ENCODE data around the gene LSM10.

Gene LSM10

GRCh38 chr1:36385410-36386264 lies 12.1 kb downstream of the LSM10 start, which contains the start of gene STK40:
Gene STK40 (minus strand): TSS chr1:36385924. CDS start chr1:36361332, 24,592 bp downstream.
- peak; percentile 95 to 98 for DNase-seq (ENCODE audit: extremely low read depth in 1 of 2, low read depth in 1 of 2)

DNA sequence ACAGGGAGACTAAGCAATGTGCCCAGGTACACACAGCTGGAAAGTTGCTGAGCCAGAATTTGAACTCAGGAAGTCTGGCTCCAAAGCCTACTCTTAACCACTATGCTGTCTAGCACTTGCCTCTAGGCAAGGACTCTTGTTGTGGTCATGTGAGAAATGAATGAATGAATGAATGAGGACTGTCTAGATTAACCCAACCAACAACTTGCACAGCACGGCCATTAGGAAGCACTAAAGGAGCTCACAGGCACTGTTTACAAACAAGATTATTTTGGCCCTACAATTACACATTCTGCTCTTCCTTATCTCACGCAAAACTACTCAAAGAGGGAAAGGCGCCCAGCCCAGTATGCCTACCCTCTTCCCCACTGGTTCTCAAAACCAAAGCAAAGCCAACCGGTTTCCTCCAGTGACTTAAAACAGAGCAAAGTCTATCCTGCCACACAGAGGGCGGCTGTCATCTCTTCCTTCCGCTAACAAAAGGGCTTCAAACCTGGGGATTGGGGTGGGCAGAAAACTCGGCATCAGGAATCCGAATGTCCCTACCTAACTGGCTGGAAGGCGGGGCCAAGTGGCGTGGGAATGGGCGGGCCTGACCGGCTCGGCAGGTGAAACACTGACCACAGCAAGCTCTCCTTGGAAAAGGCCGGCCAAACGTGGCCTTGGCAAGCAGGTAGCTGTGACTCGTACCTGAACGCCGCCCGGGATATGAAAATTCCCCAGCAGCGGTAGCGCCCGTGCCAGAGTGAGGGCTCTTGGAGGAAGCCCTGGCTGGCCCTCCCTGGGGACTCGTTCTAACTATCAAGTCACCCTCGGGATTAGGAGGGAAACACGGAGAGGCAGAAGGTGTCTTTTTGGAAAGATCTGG lies 12.9 kb downstream of the LSM10 start:
- no peak for DNase-seq (ENCODE audit: extremely low read depth in 1 of 2, low read depth in 1 of 2)

DNA sequence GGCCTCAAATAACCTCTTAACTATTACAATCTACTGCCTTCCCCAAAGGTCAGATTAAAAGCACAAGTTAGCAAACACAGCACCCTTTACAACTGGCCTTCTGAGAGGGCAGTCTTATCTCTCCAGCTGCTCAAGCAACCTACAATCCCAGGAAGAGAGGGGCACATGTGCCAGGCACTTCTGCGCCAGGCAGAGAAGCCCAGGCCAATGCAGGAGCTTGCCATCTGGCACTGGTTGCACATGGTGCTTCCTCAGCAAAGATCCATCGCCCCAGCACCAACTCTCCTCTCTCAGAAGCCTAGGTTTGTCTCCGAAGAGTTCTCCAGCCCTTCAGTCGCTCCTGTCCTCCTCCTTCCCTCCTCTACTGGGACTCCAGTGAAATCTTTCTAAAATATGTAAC lies 14.5 kb downstream of the LSM10 start:
- DNase-seq (ENCODE audit: extremely low read depth in 1 of 2, low read depth in 1 of 2) = no peak

- no peak for DNase-seq (ENCODE audit: extremely low read depth in 1 of 2, low read depth in 1 of 2)
Observed at GRCh38 chr1:36382669-36383068, 15.0 kb downstream of the LSM10 start.

DNA sequence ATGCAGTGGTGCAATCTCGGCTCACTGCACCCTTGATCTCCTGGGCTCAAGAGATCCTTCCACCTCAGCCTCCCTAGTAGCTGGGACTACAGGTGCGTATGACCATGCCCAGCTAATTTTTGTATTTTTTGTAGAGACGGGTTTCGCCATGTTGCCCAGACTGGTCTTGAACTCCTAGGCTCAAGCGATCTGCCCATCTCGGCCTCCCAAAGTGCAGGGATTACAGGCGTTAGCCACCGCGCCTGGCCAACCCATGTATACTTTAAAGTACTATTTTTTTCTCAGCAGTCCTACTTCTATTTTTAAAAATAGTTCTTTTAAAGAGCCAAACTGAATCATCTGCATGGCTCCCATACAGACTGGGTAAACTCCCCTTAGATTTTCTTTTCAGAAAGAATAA lies 15.5 kb downstream of the LSM10 start:
- no peak for DNase-seq (ENCODE audit: extremely low read depth in 1 of 2, low read depth in 1 of 2)

DNA sequence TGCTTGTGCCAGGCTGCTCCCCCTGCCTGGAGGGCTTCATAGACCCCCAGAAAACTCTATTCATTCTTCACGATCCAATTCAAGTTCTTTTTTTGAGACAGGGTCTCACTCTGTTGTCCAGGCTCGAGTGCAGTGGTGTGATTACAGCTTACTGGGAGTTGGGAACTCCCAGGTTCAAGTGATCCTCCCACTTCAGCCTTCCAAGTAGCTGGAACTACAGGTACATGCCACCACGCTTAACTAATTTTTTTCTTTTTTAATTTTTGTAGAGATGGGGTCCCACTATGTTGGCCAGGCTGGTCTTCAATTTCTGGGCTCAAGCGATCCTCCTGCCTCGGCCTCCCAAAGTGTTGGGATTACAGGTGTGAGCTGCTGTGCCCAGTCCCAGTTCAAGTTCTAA lies 16.3 kb downstream of the LSM10 start:
- DNase-seq (ENCODE audit: extremely low read depth in 1 of 2, low read depth in 1 of 2) = no peak

DNA sequence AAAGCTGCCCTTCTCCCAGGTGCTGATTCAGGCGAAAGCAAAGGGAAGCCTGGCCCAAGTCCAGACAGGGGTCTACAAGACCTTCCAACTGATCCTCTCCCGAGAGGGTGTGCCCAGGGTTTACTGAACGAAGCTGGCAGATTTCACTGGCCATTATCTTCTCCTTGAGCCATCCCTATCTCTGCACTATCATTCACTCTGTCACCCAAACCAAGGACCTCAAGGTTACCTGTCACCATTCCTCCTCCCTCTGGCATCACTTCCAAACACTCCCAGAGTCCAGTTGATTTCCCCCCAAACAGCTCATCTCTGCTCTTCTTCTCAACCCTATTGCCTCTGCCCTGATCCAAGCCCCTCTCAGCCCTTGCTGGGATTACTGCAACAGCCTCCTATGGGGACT lies 16.9 kb downstream of the LSM10 start:
- no peak for DNase-seq (ENCODE audit: extremely low read depth in 1 of 2, low read depth in 1 of 2)

- no peak for DNase-seq (ENCODE audit: extremely low read depth in 1 of 2, low read depth in 1 of 2)
Observed at GRCh38 chr1:36380143-36380619, 17.5 kb downstream of the LSM10 start.

DNA sequence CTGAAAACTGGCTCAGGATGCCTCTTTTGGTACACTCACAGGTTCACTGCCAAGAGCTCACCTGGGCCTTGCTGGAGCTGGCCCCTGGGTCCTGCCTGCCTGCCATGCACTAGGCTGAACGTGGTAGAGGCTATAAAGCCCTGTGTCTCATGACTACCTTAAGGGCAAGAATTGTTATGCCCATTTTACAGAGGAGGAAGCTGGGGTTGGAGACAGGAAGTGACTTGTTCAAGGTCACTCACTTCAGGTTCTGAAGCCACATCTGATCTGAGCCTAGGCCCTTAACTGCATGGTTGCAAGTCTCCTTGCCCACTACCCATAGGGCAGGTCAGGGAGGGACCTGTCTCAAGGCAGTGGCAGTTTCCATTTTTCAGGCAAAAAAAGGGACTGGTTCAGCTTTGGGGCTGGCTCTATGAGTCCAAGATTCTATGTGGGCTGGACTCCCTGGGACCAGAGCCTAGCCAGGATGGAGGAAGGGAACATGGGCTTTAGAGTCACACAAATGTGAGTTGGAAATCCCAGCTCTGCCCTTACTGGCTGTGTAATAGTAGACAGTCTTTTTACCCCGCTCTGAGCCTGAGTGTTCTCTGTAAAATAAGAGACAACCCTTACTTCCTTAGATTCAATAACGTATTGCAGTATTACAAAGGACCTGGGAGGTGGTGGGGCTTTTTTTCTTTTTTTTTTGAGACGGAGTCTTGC lies 19.8 kb downstream of the LSM10 start:
- DNase-seq (ENCODE audit: extremely low read depth in 1 of 2, low read depth in 1 of 2) = no peak

DNA sequence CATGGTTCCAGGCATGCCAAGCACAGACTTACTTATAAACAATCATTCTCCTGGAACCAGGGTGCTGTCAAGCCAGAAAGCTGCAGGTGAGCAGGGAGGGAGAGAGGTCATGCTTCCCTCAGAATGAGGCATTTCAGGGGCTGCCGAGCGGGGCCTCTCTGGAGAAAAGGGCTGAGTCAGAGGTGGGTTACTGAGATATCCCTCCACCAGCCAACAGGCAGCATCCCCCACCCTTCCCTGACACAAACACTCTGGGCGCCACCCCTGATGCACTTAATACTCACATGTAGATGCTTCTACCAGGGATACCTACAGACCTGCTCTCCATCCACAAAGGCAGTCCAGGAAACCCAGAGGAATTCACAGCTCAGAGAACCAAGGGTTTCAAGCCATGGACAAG lies 25.1 kb downstream of the LSM10 start:
- DNase-seq (ENCODE audit: extremely low read depth in 1 of 2, low read depth in 1 of 2) = no peak

DNA sequence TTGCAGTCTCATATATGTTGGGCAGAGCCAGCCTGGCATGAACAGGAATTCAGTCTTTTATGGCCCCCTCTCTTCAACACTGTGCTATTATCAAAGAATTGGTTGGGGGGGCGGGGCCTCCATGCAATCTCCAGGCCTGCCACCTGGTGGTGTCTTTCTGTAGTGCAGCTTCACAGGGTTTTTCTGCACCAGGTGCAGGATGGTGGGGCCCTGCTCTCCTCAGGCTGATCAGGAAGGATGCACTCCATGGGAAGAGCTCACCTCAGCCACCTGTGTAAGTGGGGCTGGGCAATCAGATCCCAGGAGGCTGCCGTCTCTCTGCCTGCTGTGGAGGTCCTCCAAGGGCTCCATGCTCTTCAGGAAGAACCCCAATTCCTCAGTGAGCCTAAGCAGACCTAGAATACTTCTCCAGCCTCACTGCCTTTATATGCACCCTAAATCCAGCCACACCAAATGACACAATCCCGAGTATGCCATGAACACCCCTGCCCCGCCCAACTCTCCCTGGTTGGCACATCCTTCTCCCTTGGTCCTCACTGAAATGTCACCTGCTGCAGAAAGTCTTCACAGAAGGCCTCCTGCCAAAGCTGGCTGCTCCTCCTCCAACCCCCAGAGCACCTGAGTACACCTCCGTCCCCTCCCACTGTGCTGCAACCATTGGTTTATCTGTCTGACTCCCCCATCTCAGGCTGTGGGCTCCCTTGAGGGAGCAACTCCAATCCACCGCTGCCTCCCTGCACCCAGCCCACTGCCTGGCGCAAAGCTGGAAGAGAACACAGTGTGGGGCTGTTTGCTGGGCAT lies 28.4 kb downstream of the LSM10 start:
- peak; percentile 59 to 77 for DNase-seq (ENCODE audit: extremely low read depth in 1 of 2, low read depth in 1 of 2)

DNA sequence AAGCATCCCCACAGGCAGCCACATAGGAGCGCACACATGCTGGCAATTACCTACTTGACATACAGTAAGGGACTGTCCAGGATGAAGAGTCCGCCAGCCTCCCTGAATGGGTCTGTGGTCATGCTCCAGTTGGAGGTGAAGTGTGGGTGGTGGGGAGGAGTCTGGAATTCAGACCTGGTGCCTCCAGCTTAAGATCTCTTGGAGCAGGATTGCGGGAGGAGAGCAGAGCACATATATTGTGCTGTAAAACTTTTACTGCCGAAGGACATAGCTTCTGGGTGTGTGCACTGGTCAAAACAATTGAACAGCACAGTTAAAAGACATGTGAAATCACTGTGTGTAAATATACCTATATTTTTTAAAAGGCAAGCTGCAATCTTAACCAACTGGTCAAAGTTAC lies 29.9 kb downstream of the LSM10 start:
- DNase-seq (ENCODE audit: extremely low read depth in 1 of 2, low read depth in 1 of 2) = no peak

DNA sequence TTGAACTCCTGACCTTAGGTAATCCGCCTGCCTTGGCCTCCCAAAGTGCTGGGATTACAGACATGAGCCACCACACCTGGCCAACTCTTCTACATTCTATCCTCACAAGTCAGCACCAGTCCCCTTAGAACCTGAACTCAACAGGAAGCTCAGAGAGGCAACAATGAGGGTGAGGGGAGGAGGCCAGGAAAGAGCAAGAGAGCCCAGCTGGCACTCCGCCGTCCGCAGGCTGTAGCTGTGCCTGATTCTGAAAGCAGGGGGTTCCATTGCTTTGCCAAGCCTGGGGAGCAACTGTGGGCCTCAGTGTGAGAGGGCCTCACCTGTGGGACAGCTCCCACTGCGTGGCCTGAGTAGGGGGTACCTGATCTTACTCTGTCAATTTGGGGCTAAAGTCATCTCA lies 30.6 kb downstream of the LSM10 start:
- no peak for DNase-seq (ENCODE audit: extremely low read depth in 1 of 2, low read depth in 1 of 2)

DNA sequence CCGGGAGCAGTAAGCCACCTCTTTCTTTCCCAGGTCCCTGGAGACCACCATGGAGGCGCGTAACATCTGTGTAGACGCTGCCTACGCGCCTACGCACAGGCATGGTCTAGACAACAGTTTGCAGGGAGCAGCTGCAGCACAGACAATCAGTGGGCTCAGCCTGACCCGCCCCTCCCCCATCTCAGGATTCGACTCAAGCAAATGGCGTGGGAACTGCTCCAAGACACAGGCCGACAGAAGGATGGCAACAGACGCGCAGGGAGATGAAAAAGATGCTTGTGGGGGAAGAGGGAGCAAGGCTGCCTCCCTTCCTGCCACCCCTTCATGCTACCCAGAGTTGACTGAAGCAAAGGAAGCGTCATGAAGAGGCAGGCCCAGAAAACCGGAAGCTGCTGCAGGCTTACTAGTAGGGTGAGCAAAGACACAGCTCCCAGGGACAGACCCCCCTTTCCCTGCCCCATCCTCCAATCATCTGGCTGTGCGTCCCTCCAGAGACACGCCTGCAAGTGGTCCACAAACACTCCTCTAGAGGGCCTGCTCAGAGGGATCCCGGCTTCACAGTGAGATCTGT lies 31.5 kb downstream of the LSM10 start:
- peak in 1 of 2 donors; percentile 23 for DNase-seq (ENCODE audit: extremely low read depth in 1 of 2, low read depth in 1 of 2)

DNA sequence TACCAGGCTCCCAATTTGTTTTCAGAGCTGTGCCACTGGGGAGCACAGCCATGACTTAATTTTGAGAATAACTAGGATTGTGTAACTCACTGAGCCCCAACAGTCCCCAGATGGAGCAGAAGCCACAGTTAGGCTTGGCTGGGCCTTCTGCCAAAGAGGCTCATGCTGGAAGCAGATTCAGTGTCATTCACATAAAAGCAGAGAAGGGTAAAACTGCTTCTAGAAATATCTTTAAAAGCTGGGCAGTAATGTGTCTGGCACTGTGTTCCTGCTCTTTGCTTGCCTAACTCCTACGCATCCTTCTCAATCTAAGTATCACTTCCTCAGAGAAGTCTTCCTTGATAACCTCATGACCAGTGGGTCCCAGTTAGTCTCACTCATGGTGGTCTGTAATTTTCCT lies 32.3 kb downstream of the LSM10 start:
- DNase-seq (ENCODE audit: extremely low read depth in 1 of 2, low read depth in 1 of 2) = no peak

GRCh38 chr1:36359911-36360550 lies 37.7 kb downstream of the LSM10 start:
- DNase-seq (ENCODE audit: extremely low read depth in 1 of 2, low read depth in 1 of 2) = no peak

DNA sequence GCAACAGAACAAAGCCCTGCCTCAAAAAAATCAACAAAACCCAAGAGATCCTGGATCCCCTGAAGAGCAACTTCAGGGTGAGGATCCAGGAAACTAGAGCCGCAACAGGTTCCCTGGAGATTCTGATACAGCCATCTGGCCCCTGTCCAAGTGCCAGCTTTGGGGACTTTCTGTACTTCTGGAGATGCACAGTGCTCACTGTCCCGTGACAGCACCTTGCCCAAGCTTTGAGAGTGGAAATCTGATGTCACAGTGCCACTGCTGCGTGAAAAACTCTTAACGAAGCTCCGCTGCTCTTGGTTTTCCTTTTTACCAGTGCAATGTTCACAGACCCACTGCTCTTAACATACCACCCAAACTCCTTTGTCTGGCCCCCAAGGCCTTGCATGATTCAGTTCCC lies 38.3 kb downstream of the LSM10 start:
- DNase-seq (ENCODE audit: extremely low read depth in 1 of 2, low read depth in 1 of 2) = no peak

- DNase-seq (ENCODE audit: extremely low read depth in 1 of 2, low read depth in 1 of 2) = no peak
Observed at GRCh38 chr1:36358514-36359084, 39.1 kb downstream of the LSM10 start.

DNA sequence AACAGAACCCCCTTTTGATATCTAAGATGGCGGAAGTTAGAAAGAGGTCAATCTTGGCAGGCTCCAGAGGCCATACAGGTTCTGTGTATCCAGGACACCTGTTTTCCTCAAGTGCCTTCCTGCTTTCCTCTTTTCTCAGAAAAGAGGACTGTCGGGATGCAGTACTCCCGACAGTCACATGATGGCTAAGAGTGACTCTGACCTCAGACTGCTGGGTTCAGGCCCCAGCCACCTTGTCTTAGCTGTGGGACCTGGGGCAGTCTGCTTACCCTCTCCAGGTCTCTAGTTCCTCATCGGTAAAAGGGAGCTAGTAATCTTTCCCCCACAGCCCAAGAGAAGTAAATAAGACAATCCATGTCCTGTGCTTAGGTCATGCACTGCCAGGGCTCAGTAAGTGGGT lies 41.9 kb downstream of the LSM10 start:
- DNase-seq (ENCODE audit: extremely low read depth in 1 of 2, low read depth in 1 of 2) = no peak

All from activated CD8-positive, alpha-beta memory T cell treated with anti-CD3 and anti-CD28 coated beads for 1 hour (primary cell).